Glomerular visceral epithelial cell (primary cell): ENCODE data around the gene PRIMPOL.
"Not testable (repeated sequence)": the region's sequence is repeated elsewhere in the genome, so short reads cannot be mapped to it uniquely, and the experiment has no call there.

ENCODE experiments used
- DNase-seq: peaks from one replicate; pipeline ENCODE4 v3.0.0-alpha.2; 2016; ENCODE audit errors: extremely low spot score

PRIMPOL gene

GRCh38 chr4:184641022-184641421, 8.5 kb upstream of the PRIMPOL start:
- DNase-seq: no peak

- no peak for DNase-seq
Measured at GRCh38 chr4:184641451-184641850, 8.1 kb upstream of the PRIMPOL start.

- no peak for DNase-seq
Measured at GRCh38 chr4:184643731-184644130, 5.8 kb upstream of the PRIMPOL start.

GRCh38 chr4:184644553-184645307, 4.8 kb upstream of the PRIMPOL start:
- DNase-seq: peak; percentile 84

GRCh38 chr4:184645904-184646610, 3.5 kb upstream of the PRIMPOL start:
- DNase-seq: no peak

GRCh38 chr4:184647266-184648053, 2.1 kb upstream of the PRIMPOL start:
- DNase-seq: no peak

- no peak for DNase-seq
Measured at GRCh38 chr4:184648054-184648312, 1.6 kb upstream of the PRIMPOL start.

- peak; percentile 46 for DNase-seq
Measured at GRCh38 chr4:184648313-184649025, 1.1 kb upstream of the PRIMPOL start.

GRCh38 chr4:184649971-184650855, 675 bp downstream of the PRIMPOL start:
- DNase-seq: peak; percentile 41

GRCh38 chr4:184651899-184652298, 2.4 kb downstream of the PRIMPOL start:
- DNase-seq: no peak

GRCh38 chr4:184652681-184653080, 3.1 kb downstream of the PRIMPOL start:
- DNase-seq: not testable (repeated sequence)

- DNase-seq: no peak
Measured at GRCh38 chr4:184653650-184654049, 4.1 kb downstream of the PRIMPOL start.

GRCh38 chr4:184655889-184656869, 6.6 kb downstream of the PRIMPOL start:
- no peak for DNase-seq

- DNase-seq: no peak
Measured at GRCh38 chr4:184657144-184657543, 7.6 kb downstream of the PRIMPOL start.

GRCh38 chr4:184657820-184658219, 8.3 kb downstream of the PRIMPOL start:
- DNase-seq: not testable (repeated sequence)

GRCh38 chr4:184660978-184661377, 11.4 kb downstream of the PRIMPOL start:
- DNase-seq: no peak

GRCh38 chr4:184662236-184662635, 12.7 kb downstream of the PRIMPOL start:
- no peak for DNase-seq

GRCh38 chr4:184664445-184665210, 15.1 kb downstream of the PRIMPOL start:
- no peak for DNase-seq

GRCh38 chr4:184666670-184667069, 17.1 kb downstream of the PRIMPOL start:
- no peak for DNase-seq
